Peyer's patch (tissue), 4 donors: ENCODE data around the gene ARID3B. TPM values are rescaled to one million over a fixed set of nuclear protein-coding genes. Genes with fewer than 3 reads are reported as not detected.
"Not testable (repeated sequence)": the region's sequence is repeated elsewhere in the genome, so short reads cannot be mapped to it uniquely, and the experiment has no call there.

Source experiments
- DNase-seq, 3 donors: peaks; one replicate each; pipeline ENCODE4 v3.0.0-alpha.2; 2017 to 2019
- H3K27ac ChIP-seq, 4 donors: fragments of 200-600 bp; sonication (generic); one replicate each; pipeline ENCODE4 v1.5.1; 2016 to 2019
- H3K27me3 ChIP-seq, 2 donors: fragments of 200-600 bp; sonication (generic); one replicate each; pipeline ENCODE4 v1.5.1; 2019
- H3K36me3 ChIP-seq, 3 donors: fragments of 200-600 bp; sonication (generic); one replicate each; pipeline ENCODE4 v1.5.1; 2016 to 2019
- H3K4me1 ChIP-seq, 4 donors: fragments of 200-600 bp; sonication (generic); one replicate each; pipeline ENCODE4 v1.5.1; 2016 to 2019
- H3K4me3 ChIP-seq, 4 donors: fragments of 200-600 bp; sonication (generic); 1 replicate in 3 of 4; 2 replicates in 1 of 4; pipeline ENCODE4 v1.5.1; 2016 to 2019; ENCODE audit warnings: mild to moderate bottlenecking in 1 of 4
- H3K9me3 ChIP-seq, 4 donors: fragments of 200-600 bp; sonication (generic); one replicate each; pipeline ENCODE4 v1.5.1; 2016 to 2019; ENCODE audit warnings: mild to moderate bottlenecking in 1 of 4
- CTCF ChIP-seq, 6 experiments: fragments of 450-650 bp in 4 of 6; fragments of 200-600 bp in 2 of 6; sonication (generic) in 1 of 6; IDR thresholded peaks; one replicate each; pipeline ENCODE4 v1.5.1; 2017 to 2019; ENCODE audit warnings: antibody characterized with exemption in 6 of 6, mild to moderate bottlenecking in 3 of 6, moderate library complexity in 1 of 6
- POLR2A ChIP-seq, 2 donors: fragments of 450-650 bp; IDR thresholded peaks; one replicate each; pipeline ENCODE4 v1.5.1; 2017; ENCODE audit warnings: antibody characterized with exemption in 2 of 2, mild to moderate bottlenecking in 2 of 2, moderate library complexity in 2 of 2
- total RNA-seq, 4 donors: library from RNA; depleted of rRNA; stranded (reverse); fragments of >200 nt; gene quantifications; one replicate each; pipeline ENCODE4 v1.1.0, GENCODE V29; 2016

ARID3B gene
- total RNA-seq, 4 donors from 2014 or later: 10.9 to 29.4 (median 21.6) TPM

GRCh38 chr15:74502301-74502700 lies 38.7 kb upstream of the ARID3B start:
- H3K9me3 ChIP-seq: no peaks in the 10 kb centered on the region
- H3K27me3 ChIP-seq: no peaks in the 10 kb centered on the region
- H3K4me1 ChIP-seq: no peaks in the 10 kb centered on the region
- TF ChIP-seq CTCF (IDR thresholded peaks at IDR 0.05) (no peak), POLR2A (IDR thresholded peaks at IDR 0.05) (no peak)
- H3K36me3 ChIP-seq: no peaks in the 10 kb centered on the region
- H3K27ac ChIP-seq: no peak overlapping the region
- DNase-seq: peak in 1 of 3 donors; percentile 27
- no peak overlapping the region for H3K4me3 ChIP-seq

DNA sequence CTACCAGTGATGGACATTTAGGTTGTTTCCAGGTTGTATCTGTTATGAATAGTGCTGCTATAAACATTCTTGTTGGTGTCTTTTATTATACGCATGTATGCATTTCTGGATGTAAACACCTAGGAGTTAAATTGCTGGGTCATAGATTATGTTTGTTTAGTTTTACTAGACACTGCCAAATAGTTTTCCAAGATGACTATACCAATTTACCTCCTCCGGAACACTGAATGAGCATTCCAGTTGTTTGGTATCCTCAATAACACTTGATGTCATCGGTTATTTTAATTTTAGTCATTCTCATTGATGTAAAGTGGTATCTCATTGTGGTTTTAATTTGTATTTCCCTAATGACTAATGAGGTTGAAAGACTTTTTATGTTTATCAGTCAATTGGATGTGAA lies 36.6 kb upstream of the ARID3B start:
- Histone ChIP-seq H3K27me3 (no peaks in the 10 kb centered on the region), H3K4me3 (no peak overlapping the region), H3K9me3 (no peaks in the 10 kb centered on the region), H3K4me1 (no peaks in the 10 kb centered on the region), H3K36me3 (no peaks in the 10 kb centered on the region), H3K27ac (no peak overlapping the region)
- TF ChIP-seq POLR2A (IDR thresholded peaks at IDR 0.05): no peak
- no peak for TF ChIP-seq CTCF (IDR thresholded peaks at IDR 0.05)
- no peak for DNase-seq

DNA sequence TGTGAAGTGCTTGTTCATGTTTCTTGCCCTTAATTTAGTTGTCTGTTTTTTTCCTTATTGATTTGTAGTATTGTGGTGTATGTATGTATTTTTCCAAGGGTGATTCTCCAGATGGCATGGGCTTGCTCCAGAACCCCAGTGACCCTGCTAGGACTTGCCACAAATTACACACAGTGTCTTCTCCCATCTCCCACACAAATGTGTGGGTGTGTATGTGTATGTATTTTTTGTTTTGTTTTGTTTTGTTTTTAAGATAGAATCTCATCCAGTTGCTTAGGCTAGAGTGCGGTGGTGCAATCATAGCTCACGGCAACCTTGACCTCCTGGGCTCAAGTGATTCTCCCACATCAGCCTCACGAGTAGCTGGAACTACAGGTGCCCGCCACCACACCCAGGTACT lies 36.2 kb upstream of the ARID3B start:
- no peak for DNase-seq
- Histone ChIP-seq H3K27me3 (no peaks in the 10 kb centered on the region), H3K9me3 (no peaks in the 10 kb centered on the region), H3K4me1 (no peaks in the 10 kb centered on the region), H3K27ac (no peak overlapping the region), H3K4me3 (no peak overlapping the region), H3K36me3 (no peaks in the 10 kb centered on the region)
- TF ChIP-seq POLR2A (IDR thresholded peaks at IDR 0.05): no peak
- TF ChIP-seq CTCF (IDR thresholded peaks at IDR 0.05): no peak

GRCh38 chr15:74505837-74506514 lies 35.0 kb upstream of the ARID3B start:
- DNase-seq: no peak
- H3K4me1 ChIP-seq: no peaks in the 10 kb centered on the region
- TF ChIP-seq POLR2A (IDR thresholded peaks at IDR 0.05): no peak
- TF ChIP-seq CTCF (IDR thresholded peaks at IDR 0.05): no peak
- no peaks in the 10 kb centered on the region for H3K9me3 ChIP-seq
- no peaks in the 10 kb centered on the region for H3K36me3 ChIP-seq
- no peak overlapping the region for H3K27ac ChIP-seq
- H3K27me3 ChIP-seq: no peaks in the 10 kb centered on the region
- no peak overlapping the region for H3K4me3 ChIP-seq

GRCh38 chr15:74506515-74506840 lies 34.5 kb upstream of the ARID3B start:
- H3K9me3 ChIP-seq: no peaks in the 10 kb centered on the region
- H3K4me3 ChIP-seq: no peak overlapping the region
- TF ChIP-seq CTCF (IDR thresholded peaks at IDR 0.05) (no peak), POLR2A (IDR thresholded peaks at IDR 0.05) (no peak)
- H3K27me3 ChIP-seq: no peaks in the 10 kb centered on the region
- no peaks in the 10 kb centered on the region for H3K36me3 ChIP-seq
- H3K4me1 ChIP-seq: no peaks in the 10 kb centered on the region
- no peak overlapping the region for H3K27ac ChIP-seq
- DNase-seq: no peak

GRCh38 chr15:74511583-74511982 lies 29.4 kb upstream of the ARID3B start:
- no peak for TF ChIP-seq CTCF (IDR thresholded peaks at IDR 0.05)
- no peak for TF ChIP-seq POLR2A (IDR thresholded peaks at IDR 0.05)
- peak in 1 of 3 donors; percentile 41 for DNase-seq
- Histone ChIP-seq H3K27me3 (no peaks in the 10 kb centered on the region), H3K4me3 (no peak overlapping the region), H3K36me3 (no peaks in the 10 kb centered on the region), H3K4me1 (peaks cover 0 to 6% (median 0%) of the 10 kb centered on the region in 4 donors), H3K27ac (peak overlapping the region in 2 of 4 donors; percentile 2 to 20), H3K9me3 (no peaks in the 10 kb centered on the region)

GRCh38 chr15:74514059-74514458 lies 27.0 kb upstream of the ARID3B start:
- H3K9me3 ChIP-seq, H3K36me3 ChIP-seq, H3K4me1 ChIP-seq, H3K27ac ChIP-seq, H3K4me3 ChIP-seq, H3K27me3 ChIP-seq: not testable (repeated sequence)
- peak in 1 of 3 donors; percentile 10 for DNase-seq
